Liver (tissue), 9 donors: ENCODE results near the gene SHLD1. TPM values are rescaled to one million over a fixed set of nuclear protein-coding genes. Genes with fewer than 3 reads are reported as not detected.
"Not testable (repeated sequence)": the region's sequence is repeated elsewhere in the genome, so short reads cannot be mapped to it uniquely, and the experiment has no call there.

ENCODE experiments used
- DNase-seq: peaks from one replicate; pipeline ENCODE4 v3.0.0-alpha.2; 2017; ENCODE audit warnings: low spot score
- H3K27ac ChIP-seq, 2 donors: one replicate each; pipeline ENCODE4 v1.7.0; 2013; ENCODE audit warnings: inconsistent platforms in 2 of 2, low read length in 2 of 2, control low read depth in 1 of 2, low read depth in 1 of 2, mild to moderate bottlenecking in 1 of 2
- H3K27me3 ChIP-seq, 4 donors: one replicate each; pipeline versions ENCODE4 v1.6.1 to v1.7.0; 2013; ENCODE audit warnings: low read length in 3 of 4, inconsistent platforms in 1 of 4, mild to moderate bottlenecking in 1 of 4, moderate library complexity in 1 of 4; ENCODE audit not compliant: control insufficient read depth in 4 of 4, insufficient read depth in 4 of 4
- H3K36me3 ChIP-seq, 4 donors: one replicate each; pipeline versions ENCODE4 v1.6.1 to v1.7.0; 2013; ENCODE audit warnings: low read length in 3 of 4, mild to moderate bottlenecking in 3 of 4, low read depth in 1 of 4, moderate library complexity in 1 of 4; ENCODE audit not compliant: control insufficient read depth in 4 of 4, insufficient read depth in 3 of 4
- H3K4me1 ChIP-seq, 4 donors: one replicate each; pipeline versions ENCODE4 v1.6.1 to v1.7.0; 2013; ENCODE audit warnings: low read length in 3 of 4, mild to moderate bottlenecking in 3 of 4, moderate library complexity in 1 of 4; ENCODE audit not compliant: control insufficient read depth in 4 of 4, insufficient read depth in 4 of 4
- H3K4me3 ChIP-seq, 3 donors: one replicate each; pipeline versions ENCODE4 v1.6.1 to v1.7.0; 2013; ENCODE audit warnings: low read length in 3 of 3, control low read depth in 1 of 3, low read depth in 1 of 3, mild to moderate bottlenecking in 1 of 3
- H3K9ac ChIP-seq, 2 donors: one replicate each; pipeline ENCODE4 v1.7.0; 2013; ENCODE audit warnings: low read length in 2 of 2, mild to moderate bottlenecking in 2 of 2, moderate library complexity in 2 of 2, control low read depth in 1 of 2, low read depth in 1 of 2
- H3K9me3 ChIP-seq, 4 donors: one replicate each; pipeline versions ENCODE4 v1.6.1 to v1.7.0; 2013; ENCODE audit warnings: low read length in 3 of 4; ENCODE audit not compliant: control insufficient read depth in 4 of 4
- EGR1 ChIP-seq, 2 donors: IDR thresholded peaks; 2 replicates each; pipeline ENCODE4 v1.6.1; 2016 to 2018; ENCODE audit warnings: antibody characterized with exemption in 2 of 2, low read depth in 2 of 2
- FOXA1 ChIP-seq: IDR thresholded peaks from 2 replicates; pipeline ENCODE4 v1.6.1; 2016; ENCODE audit warnings: antibody characterized with exemption
- FOXA2 ChIP-seq: IDR thresholded peaks from 2 replicates; pipeline ENCODE4 v1.6.1; 2016; ENCODE audit warnings: antibody characterized with exemption
- HNF4A ChIP-seq, 2 donors: conservative IDR thresholded peaks; 2 replicates each; pipeline ENCODE4 v1.6.1; 2016; ENCODE audit warnings: antibody characterized with exemption in 2 of 2, mild to moderate bottlenecking in 2 of 2
- JUND ChIP-seq, 2 donors: IDR thresholded peaks; 2 replicates each; pipeline ENCODE4 v1.6.1; 2016; ENCODE audit warnings: antibody characterized with exemption in 2 of 2
- NR2F2 ChIP-seq: IDR thresholded peaks from 2 replicates; pipeline ENCODE4 v1.6.1; 2016; ENCODE audit warnings: antibody characterized with exemption
- YY1 ChIP-seq: IDR thresholded peaks from 2 replicates; pipeline ENCODE4 v1.6.1; 2016; ENCODE audit warnings: antibody characterized with exemption, mild to moderate bottlenecking
- WGBS: extraction: QIAGEN DNeasy Blood & Tissue Kit; methylation state at CpG from one replicate; pipeline ENCODE4 v1.1.7; 2013; 5-methylcytosine and 5-hydroxymethylcytosine counted together
- polyA plus RNA-seq, 2 donors: library from polyadenylated mRNA; stranded (reverse) in 1 of 2; unstranded in 1 of 2; fragments of 200-250 nt in 1 of 2; fragments of >200 nt in 1 of 2; fragmentation: Nextera tagmentation in 1 of 2; extraction: Ambion mirVana in 1 of 2; gene quantifications; one replicate each; pipeline versions ENCODE4 v1.2.1 to v1.2.3, GENCODE V29; 2013 to 2015
- total RNA-seq, 2 donors: library from RNA; depleted of rRNA; stranded (reverse); fragments of >200 nt; gene quantifications; one replicate each; pipeline ENCODE4 v1.2.3, GENCODE V29; 2014
- TF ChIP-seq, protein P1 (sequence below): IDR thresholded peaks from 2 replicates; pipeline ENCODE4 v1.6.1; 2016; ENCODE audit warnings: antibody characterized with exemption
- TF ChIP-seq, protein P2 (sequence below): IDR thresholded peaks from 2 replicates; pipeline ENCODE4 v1.6.1; 2016; ENCODE audit warnings: antibody characterized with exemption
- donor health status: healthy.
- donor health status: healthy.
- donor health status: healthy.
- donor health status: healthy.
- donor health status: healthy.

The SHLD1 gene
- total and polyA plus RNA-seq, 4 donors, result 0.92 to 5.0 (median 2.0) TPM

DNA sequence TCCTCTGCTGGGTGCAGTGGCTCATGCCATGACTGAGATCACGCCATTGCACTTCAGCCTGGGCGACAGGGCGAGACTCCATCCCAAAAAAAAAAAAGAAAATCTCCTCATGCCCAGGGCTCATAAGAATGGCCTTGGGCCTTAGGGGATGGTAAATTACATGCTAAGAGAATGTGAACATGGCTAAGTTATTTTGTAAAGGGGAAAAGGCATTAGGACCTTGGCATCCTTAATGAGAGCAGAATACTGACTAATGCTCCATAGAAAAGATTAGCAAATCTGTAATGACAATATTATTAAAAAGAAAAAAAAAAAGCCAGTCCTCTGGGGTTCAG, 12.6 kb upstream of the SHLD1 start (continued):
- TF ChIP-seq, protein P1, sequence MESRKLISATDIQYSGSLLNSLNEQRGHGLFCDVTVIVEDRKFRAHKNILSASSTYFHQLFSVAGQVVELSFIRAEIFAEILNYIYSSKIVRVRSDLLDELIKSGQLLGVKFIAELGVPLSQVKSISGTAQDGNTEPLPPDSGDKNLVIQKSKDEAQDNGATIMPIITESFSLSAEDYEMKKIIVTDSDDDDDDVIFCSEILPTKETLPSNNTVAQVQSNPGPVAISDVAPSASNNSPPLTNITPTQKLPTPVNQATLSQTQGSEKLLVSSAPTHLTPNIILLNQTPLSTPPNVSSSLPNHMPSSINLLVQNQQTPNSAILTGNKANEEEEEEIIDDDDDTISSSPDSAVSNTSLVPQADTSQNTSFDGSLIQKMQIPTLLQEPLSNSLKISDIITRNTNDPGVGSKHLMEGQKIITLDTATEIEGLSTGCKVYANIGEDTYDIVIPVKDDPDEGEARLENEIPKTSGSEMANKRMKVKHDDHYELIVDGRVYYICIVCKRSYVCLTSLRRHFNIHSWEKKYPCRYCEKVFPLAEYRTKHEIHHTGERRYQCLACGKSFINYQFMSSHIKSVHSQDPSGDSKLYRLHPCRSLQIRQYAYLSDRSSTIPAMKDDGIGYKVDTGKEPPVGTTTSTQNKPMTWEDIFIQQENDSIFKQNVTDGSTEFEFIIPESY, result no peak
- TF ChIP-seq NR2F2 (no peak), HNF4A (conservative IDR thresholded peaks at IDR 0.05) (no peak), FOXA1 (no peak), YY1 (no peak)
- TF ChIP-seq, protein P2, sequence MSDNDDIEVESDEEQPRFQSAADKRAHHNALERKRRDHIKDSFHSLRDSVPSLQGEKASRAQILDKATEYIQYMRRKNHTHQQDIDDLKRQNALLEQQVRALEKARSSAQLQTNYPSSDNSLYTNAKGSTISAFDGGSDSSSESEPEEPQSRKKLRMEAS, result no peak

DNA sequence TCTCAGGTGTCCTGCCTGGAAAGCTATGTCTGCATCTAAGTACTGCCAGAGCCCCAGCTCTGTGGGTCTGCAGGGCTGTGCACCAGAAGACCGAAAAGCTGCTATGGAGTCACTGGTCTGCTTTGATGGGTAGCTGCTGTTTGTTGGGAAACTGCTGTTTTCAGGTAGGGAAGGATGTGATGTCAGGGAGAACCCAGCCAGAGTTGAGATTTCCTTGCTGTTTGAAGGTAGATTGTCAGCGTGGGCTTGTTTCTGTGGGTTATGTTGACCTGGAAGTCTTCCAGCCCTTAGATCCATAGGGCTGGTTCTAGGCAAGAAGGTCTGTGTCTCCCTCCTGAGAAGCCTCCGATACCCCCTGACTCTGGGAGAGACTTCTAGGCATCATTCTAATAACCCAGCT, 12.2 kb upstream of the SHLD1 start:
- H3K36me3 ChIP-seq, result no peaks in the 10 kb centered on the region
- H3K27ac ChIP-seq, result no peak overlapping the region
- DNase-seq, result no peak
- H3K4me1 ChIP-seq, result no peaks in the 10 kb centered on the region
- no peak overlapping the region for H3K9ac ChIP-seq
- TF ChIP-seq EGR1 (IDR thresholded peaks at IDR 0.05; ENCODE audit: low read depth in 2 of 2), result no peak
- 91% methylated on average over 3 of the region's 3 CpGs for WGBS
- H3K4me3 ChIP-seq, result no peak overlapping the region
- no peaks in the 10 kb centered on the region for H3K27me3 ChIP-seq
- H3K9me3 ChIP-seq, result no peaks in the 10 kb centered on the region

DNA sequence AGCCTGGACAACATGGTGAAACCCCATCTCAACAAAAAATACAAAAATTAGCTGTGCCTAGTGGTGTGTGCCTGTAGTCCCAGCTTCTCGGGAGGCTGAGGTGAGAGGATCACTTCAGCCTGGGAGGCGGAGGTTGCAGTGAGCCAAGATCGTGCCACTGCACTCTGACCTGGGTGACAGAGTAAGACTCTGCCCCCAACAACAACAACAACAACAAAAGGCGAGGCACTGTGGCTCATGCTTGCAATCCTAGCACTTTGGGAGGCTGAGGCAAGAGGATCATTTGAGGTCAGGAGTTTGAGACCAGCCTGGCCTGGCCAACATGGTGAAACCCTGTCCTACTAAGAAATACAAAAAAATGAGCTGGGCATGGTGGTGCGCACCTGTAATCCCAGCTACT, 9.6 kb upstream of the SHLD1 start:
- WGBS, result 94% methylated on average over 5 of the region's 5 CpGs
- H3K9ac ChIP-seq, H3K9me3 ChIP-seq, H3K4me3 ChIP-seq, H3K4me1 ChIP-seq, H3K36me3 ChIP-seq, DNase-seq, H3K27ac ChIP-seq, H3K27me3 ChIP-seq: not testable (repeated sequence)

DNA sequence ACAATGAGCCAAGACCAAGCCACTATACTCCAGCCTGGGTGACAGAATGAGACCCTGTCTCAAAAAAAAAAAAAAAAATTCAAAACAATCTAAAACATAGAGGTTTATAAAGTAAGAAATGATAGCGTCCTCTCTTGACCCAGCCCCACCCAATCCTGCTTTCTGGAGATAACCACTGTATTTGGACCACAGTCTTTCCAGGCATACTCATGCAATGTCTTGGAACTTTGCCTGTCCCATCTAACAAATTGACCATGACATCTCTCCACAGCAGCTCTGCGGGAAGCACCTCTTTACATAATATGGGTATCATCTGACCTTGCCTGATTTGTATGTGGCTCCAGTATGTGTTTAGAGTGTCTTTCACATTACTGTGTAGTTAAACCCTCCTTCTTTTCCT, 9.1 kb upstream of the SHLD1 start:
- Histone ChIP-seq H3K27ac (no peak overlapping the region), H3K4me3 (no peak overlapping the region), H3K4me1 (no peaks in the 10 kb centered on the region), H3K36me3 (no peaks in the 10 kb centered on the region), H3K9ac (no peak overlapping the region), H3K9me3 (no peaks in the 10 kb centered on the region), H3K27me3 (no peaks in the 10 kb centered on the region)
- DNase-seq, result peak; percentile 49
- WGBS, result 82% methylated on average over 2 of the region's 2 CpGs
- TF ChIP-seq, protein P1, result no peak
- TF ChIP-seq JUND (IDR thresholded peaks at IDR 0.05) (no peak), FOXA2 (no peak), EGR1 (IDR thresholded peaks at IDR 0.05; ENCODE audit: low read depth in 2 of 2) (no peak), YY1 (no peak), HNF4A (conservative IDR thresholded peaks at IDR 0.05) (no peak), FOXA1 (no peak)
- TF ChIP-seq, protein P2, result no peak
